ENCODE data around the gene MEPE. TPM values are rescaled to one million over a fixed set of nuclear protein-coding genes. Genes with fewer than 3 reads are reported as not detected.

Gene MEPE
- not detected in 2 replicates for total RNA-seq

DNA sequence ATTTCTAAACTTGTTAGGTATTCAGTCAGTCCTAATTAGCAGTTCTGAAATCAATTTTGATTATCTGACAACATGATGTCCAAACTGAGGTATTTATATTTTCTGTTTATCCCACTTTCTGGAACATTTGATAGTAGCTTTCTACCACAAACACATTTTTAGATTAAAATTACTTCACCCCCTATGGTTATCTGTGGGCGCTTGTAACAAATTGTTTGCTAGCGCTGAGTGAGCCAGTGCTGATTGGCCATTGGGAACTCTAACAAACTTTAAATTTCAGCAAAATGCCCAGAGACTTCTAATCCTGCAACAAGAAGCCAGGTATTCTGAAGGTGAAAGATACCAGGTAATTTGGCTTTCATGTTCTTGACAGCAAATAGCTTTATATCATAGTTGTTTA is at the start of gene MEPE:
TSS of gene MEPE (plus strand) at position 301 of the 400 bp plus-strand sequence. CDS start 1,746 bp downstream, outside the sequence.

DNA sequence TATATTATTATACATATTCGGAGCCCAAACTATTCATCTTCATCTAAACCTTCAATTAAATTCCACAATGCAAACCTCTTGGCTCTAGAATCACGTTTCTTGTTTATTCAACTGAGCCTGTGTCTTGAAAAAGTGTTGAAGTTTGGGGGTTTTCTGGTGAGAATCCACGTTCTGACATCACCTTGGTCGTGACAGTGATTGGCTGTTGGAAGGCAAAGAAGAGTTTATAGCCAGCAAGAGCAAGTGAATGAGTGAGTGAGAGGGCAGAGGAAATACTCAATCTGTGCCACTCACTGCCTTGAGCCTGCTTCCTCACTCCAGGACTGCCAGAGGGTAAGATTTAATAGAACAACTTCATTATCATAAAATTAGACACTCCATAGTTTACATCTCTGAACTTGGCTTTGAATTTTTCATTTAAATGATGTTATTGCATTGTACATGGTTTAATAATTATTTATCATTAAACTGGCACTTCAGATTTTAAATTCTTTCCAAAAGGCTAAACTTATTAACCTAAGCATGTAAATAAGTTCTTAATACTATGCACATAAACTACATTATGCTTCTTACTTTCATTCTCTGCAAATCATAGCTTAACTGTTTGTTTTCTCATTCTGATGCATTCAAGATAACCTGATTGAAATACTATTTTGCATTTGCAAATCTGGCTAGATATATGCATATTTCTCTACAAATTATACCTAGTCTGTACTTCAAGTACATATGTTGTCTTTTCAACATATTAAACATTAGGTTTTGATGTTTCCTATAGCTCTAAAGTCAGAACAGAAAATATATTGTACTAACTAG is 33.3 kb upstream of the MEPE start, which contains the start of gene IBSP:
TSS of gene IBSP (plus strand) at position 254 of the 813 bp plus-strand sequence. CDS start 2,808 bp downstream, outside the sequence.

Other genes with a start within 250 kb of the MEPE start
- gene DSPP, start 224.4 kb upstream of the MEPE start, total RNA-seq: not detected in 2 replicates
- not detected in 2 replicates for gene DMP1, start 182.7 kb upstream of the MEPE start, total RNA-seq
- gene IBSP, start 33.4 kb upstream of the MEPE start, total RNA-seq: not detected in 2 replicates
- 46.0 and 349 TPM in 2 replicates for gene SPP1, start 142.7 kb downstream of the MEPE start, total RNA-seq
- 12.9 and 47.9 TPM in 2 replicates for gene PKD2, start 174.7 kb downstream of the MEPE start, total RNA-seq